ENCODE measurements around the gene KIF1B.

KIF1B gene

DNA sequence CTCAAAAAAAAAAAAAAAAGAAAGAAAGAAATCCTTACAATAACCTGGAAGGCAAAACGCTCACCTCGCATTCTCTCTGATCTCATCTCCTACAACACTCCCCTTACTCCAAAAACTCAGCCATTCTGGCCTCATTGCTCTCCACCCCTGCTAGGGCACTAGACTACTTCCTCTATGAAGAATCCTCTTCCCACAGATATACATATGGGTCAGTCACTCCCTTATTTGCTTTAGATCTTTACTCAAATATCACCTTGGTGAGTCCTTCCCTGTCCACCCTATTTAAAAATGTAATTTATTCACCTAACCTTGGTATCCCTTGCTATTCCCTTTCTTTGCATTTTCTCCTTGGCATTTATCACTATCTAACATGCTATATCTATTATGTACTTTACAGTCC, 24.6 kb upstream of the KIF1B start:
- Histone ChIP-seq H3K4me3 (ENCODE audit: control insufficient read depth in 1 of 7, extremely low read depth in 1 of 7, insufficient read depth in 4 of 7, low read depth in 2 of 7, low read length in 6 of 7) (no peak overlapping the region), H3K36me3 (ENCODE audit: control insufficient read depth in 4 of 4, insufficient read depth in 4 of 4, low read length in 3 of 4) (peaks cover 0 to 2% (median under 1%) of the 10 kb centered on the region in 4 experiments), H3K27me3 (replicated peaks in 2 of 5; ENCODE audit: control insufficient read depth in 4 of 5, insufficient read depth in 5 of 5, low read length in 4 of 5) (no peaks in the 10 kb centered on the region), H3K27ac (ENCODE audit: insufficient read depth in 1 of 2, low read depth in 1 of 2, low read length in 2 of 2, poor library complexity in 1 of 2, severe bottlenecking in 2 of 2) (no peak overlapping the region), H3K4me1 (ENCODE audit: control extremely low read depth in 1 of 4, control insufficient read depth in 4 of 4, insufficient read depth in 4 of 4, low read length in 3 of 4) (no peaks in the 10 kb centered on the region), H3K9me3 (ENCODE audit: control extremely low read depth in 1 of 5, control insufficient read depth in 4 of 5, insufficient read depth in 2 of 5, low read depth in 1 of 5, low read length in 4 of 5) (no peaks in the 10 kb centered on the region)
- 100% methylated on average over 1 of the region's 2 CpGs for WGBS (ENCODE audit: insufficient coverage)
- DNase-seq: no peak
- ChIA-PET CTCF (no interaction called here), POLR2A (no interaction called here)

DNA sequence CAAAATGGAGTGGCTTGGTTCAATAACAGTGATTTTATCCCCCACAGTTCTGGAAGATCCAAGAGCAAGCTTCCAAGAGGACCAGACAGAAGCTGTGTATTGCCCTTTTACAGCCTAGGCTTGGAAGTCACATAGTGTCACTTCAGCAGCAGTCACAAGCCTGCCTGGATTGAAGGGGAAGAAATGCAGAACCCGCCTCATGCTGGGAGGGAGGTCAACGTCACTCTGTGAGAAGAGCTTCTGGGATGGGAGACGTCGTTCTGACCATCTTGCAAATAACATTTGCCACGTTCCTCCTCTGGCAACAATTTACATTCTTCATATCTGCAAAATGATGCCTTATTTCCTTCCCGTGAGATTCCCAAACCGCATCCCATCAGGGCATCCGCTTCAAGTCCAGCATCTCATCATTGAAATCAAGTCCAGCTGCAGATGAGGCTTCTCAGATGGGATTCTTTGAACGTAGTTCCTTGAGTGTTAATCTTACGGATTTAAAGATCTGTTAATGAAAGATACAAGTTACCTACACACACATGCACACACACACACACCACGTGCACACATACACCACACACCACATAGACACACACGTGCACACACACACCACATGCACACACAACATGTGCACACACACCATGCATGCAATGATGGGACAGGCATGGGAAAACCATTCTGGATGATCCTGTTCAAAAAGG, 23.9 kb upstream of the KIF1B start:
- CTCF ChIA-PET: no interaction called here
- no peaks in the 10 kb centered on the region for H3K9me3 ChIP-seq (ENCODE audit: control extremely low read depth in 1 of 5, control insufficient read depth in 4 of 5, insufficient read depth in 2 of 5, low read depth in 1 of 5, low read length in 4 of 5)
- POLR2A ChIA-PET: no interaction called here
- WGBS (ENCODE audit: insufficient coverage): 98% methylated on average over 9 of the region's 12 CpGs
- no peaks in the 10 kb centered on the region for H3K36me3 ChIP-seq (ENCODE audit: control insufficient read depth in 4 of 4, insufficient read depth in 4 of 4, low read length in 3 of 4)
- H3K4me1 ChIP-seq (ENCODE audit: control extremely low read depth in 1 of 4, control insufficient read depth in 4 of 4, insufficient read depth in 4 of 4, low read length in 3 of 4): no peaks in the 10 kb centered on the region
- H3K4me3 ChIP-seq (ENCODE audit: control insufficient read depth in 1 of 7, extremely low read depth in 1 of 7, insufficient read depth in 4 of 7, low read depth in 2 of 7, low read length in 6 of 7): no peak overlapping the region
- H3K27me3 ChIP-seq (replicated peaks in 2 of 5; ENCODE audit: control insufficient read depth in 4 of 5, insufficient read depth in 5 of 5, low read length in 4 of 5): no peaks in the 10 kb centered on the region
- peak in 2 of 3 donors; percentile 28 to 59 for DNase-seq
- H3K27ac ChIP-seq (ENCODE audit: insufficient read depth in 1 of 2, low read depth in 1 of 2, low read length in 2 of 2, poor library complexity in 1 of 2, severe bottlenecking in 2 of 2): no peak overlapping the region

DNA sequence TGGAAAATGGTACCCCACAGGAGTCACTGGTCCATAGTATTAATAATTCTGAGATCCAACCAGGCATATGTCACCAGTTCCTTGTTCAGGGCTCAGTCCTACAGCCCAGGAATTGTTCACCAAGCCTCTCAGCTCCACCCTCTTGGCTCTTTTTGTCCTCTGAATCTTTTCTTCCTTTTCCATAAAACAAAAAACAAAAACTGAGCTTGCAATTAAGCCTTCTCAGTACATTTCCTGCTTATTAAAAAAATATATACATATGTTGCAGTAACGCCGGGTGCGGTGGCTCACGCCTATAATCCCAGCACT, 23.4 kb upstream of the KIF1B start:
- no peak overlapping the region for H3K4me3 ChIP-seq (ENCODE audit: control insufficient read depth in 1 of 7, extremely low read depth in 1 of 7, insufficient read depth in 4 of 7, low read depth in 2 of 7, low read length in 6 of 7)
- no peaks in the 10 kb centered on the region for H3K36me3 ChIP-seq (ENCODE audit: control insufficient read depth in 4 of 4, insufficient read depth in 4 of 4, low read length in 3 of 4)
- no peaks in the 10 kb centered on the region for H3K4me1 ChIP-seq (ENCODE audit: control extremely low read depth in 1 of 4, control insufficient read depth in 4 of 4, insufficient read depth in 4 of 4, low read length in 3 of 4)
- DNase-seq: peak in 2 of 3 donors; percentile 44 to 53
- WGBS (ENCODE audit: insufficient coverage): no CpG with 5 or more reads among the region's 4 CpGs
- CTCF ChIA-PET: no interaction called here
- H3K9me3 ChIP-seq (ENCODE audit: control extremely low read depth in 1 of 5, control insufficient read depth in 4 of 5, insufficient read depth in 2 of 5, low read depth in 1 of 5, low read length in 4 of 5): no peaks in the 10 kb centered on the region
- no peaks in the 10 kb centered on the region for H3K27me3 ChIP-seq (replicated peaks in 2 of 5; ENCODE audit: control insufficient read depth in 4 of 5, insufficient read depth in 5 of 5, low read length in 4 of 5)
- POLR2A ChIA-PET: no interaction called here
- H3K27ac ChIP-seq (ENCODE audit: insufficient read depth in 1 of 2, low read depth in 1 of 2, low read length in 2 of 2, poor library complexity in 1 of 2, severe bottlenecking in 2 of 2): no peak overlapping the region

DNA sequence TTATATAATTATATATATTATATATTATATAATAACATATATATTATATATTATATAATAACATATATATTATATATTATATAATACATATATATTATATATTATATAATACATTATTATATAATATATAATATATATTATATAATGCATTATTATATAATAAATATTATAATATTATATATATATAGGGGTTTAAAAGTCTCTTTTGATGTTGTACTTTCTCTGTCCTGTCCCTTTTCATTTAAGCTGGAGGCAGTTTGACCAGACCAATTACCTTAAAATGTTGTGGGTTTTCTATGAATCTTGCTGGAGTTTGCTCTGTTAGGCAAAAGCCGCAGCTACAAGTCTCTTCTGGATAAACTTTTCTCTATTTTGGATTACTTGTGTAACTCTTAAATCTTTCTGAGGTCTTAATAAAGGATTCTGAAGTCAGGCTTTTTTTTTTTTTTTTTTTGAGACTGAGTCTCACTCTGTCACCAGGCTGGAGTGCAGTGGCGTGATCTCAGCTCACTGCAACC, 22.2 kb upstream of the KIF1B start:
- Histone ChIP-seq H3K9me3 (ENCODE audit: control extremely low read depth in 1 of 5, control insufficient read depth in 4 of 5, insufficient read depth in 2 of 5, low read depth in 1 of 5, low read length in 4 of 5) (no peaks in the 10 kb centered on the region), H3K27me3 (replicated peaks in 2 of 5; ENCODE audit: control insufficient read depth in 4 of 5, insufficient read depth in 5 of 5, low read length in 4 of 5) (no peaks in the 10 kb centered on the region), H3K36me3 (ENCODE audit: control insufficient read depth in 4 of 4, insufficient read depth in 4 of 4, low read length in 3 of 4) (no peaks in the 10 kb centered on the region), H3K4me1 (ENCODE audit: control extremely low read depth in 1 of 4, control insufficient read depth in 4 of 4, insufficient read depth in 4 of 4, low read length in 3 of 4) (no peaks in the 10 kb centered on the region), H3K27ac (ENCODE audit: insufficient read depth in 1 of 2, low read depth in 1 of 2, low read length in 2 of 2, poor library complexity in 1 of 2, severe bottlenecking in 2 of 2) (no peak overlapping the region), H3K4me3 (ENCODE audit: control insufficient read depth in 1 of 7, extremely low read depth in 1 of 7, insufficient read depth in 4 of 7, low read depth in 2 of 7, low read length in 6 of 7) (no peak overlapping the region)
- ChIA-PET CTCF (no interaction called here), POLR2A (no interaction called here)
- peak in 2 of 3 donors; percentile 43 to 59 for DNase-seq
- 100% methylated on average over 1 of the region's 2 CpGs for WGBS (ENCODE audit: insufficient coverage)

DNA sequence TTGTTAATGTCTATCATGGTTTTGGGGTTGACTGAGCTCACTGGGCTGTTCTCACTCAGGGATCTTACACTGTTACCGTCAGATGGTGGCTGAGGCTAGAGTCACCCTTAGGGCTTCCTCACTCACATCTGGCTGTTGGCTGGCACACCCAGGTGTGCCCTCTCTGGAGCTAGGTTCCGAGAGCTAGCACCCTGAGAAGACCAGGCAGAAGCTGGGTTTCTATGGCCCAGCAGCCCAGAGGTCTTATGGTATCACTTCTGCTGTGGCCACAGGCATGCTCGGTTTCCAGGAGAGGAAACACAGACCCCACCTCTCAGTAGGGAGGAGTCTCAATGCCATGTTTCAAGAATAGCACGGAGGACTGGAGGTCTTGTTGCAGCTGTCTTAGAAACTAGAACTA, 20.7 kb upstream of the KIF1B start:
- H3K4me1 ChIP-seq (ENCODE audit: control extremely low read depth in 1 of 4, control insufficient read depth in 4 of 4, insufficient read depth in 4 of 4, low read length in 3 of 4): no peaks in the 10 kb centered on the region
- CTCF ChIA-PET: interaction anchor here (1.3 kb wide), 1 partner anchor 20 kb away, joined by 8 read pairs; the partner anchor contains the start of gene KIF1B
- H3K27me3 ChIP-seq (replicated peaks in 2 of 5; ENCODE audit: control insufficient read depth in 4 of 5, insufficient read depth in 5 of 5, low read length in 4 of 5): no peaks in the 10 kb centered on the region
- no peak overlapping the region for H3K27ac ChIP-seq (ENCODE audit: insufficient read depth in 1 of 2, low read depth in 1 of 2, low read length in 2 of 2, poor library complexity in 1 of 2, severe bottlenecking in 2 of 2)
- no peak overlapping the region for H3K4me3 ChIP-seq (ENCODE audit: control insufficient read depth in 1 of 7, extremely low read depth in 1 of 7, insufficient read depth in 4 of 7, low read depth in 2 of 7, low read length in 6 of 7)
- no peaks in the 10 kb centered on the region for H3K36me3 ChIP-seq (ENCODE audit: control insufficient read depth in 4 of 4, insufficient read depth in 4 of 4, low read length in 3 of 4)
- 70% methylated on average over 4 of the region's 4 CpGs for WGBS (ENCODE audit: insufficient coverage)
- no peaks in the 10 kb centered on the region for H3K9me3 ChIP-seq (ENCODE audit: control extremely low read depth in 1 of 5, control insufficient read depth in 4 of 5, insufficient read depth in 2 of 5, low read depth in 1 of 5, low read length in 4 of 5)
- POLR2A ChIA-PET: no interaction called here
- DNase-seq: peak in 1 of 3 donors; percentile 15

DNA sequence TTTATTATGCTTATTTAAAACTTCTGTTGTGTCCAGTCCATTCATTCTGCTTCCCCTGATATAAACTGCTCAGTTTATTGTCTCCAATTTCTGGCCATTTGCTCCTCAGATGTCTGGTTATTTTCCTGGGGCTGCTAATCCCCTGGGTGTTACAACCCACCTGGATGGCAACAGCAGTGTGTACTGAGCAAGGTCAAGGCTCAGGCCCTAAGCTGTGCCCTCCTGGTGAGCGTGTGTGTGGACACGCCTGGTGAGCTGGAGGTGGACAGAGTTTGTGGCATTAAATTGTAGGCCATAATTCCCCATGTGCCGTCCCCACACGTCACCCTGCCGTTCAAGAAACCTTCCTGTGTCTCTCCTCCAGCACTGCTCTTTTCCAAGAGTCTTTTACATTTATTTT, 18.1 kb upstream of the KIF1B start:
- ChIA-PET POLR2A (no interaction called here), CTCF (interaction anchor here (0.9 kb wide), 1 partner anchor 381 kb away, joined by 3 read pairs; no protein-coding TSS in a partner anchor)
- WGBS (ENCODE audit: insufficient coverage): 100% methylated on average over 1 of the region's 5 CpGs
- no peaks in the 10 kb centered on the region for H3K36me3 ChIP-seq (ENCODE audit: control insufficient read depth in 4 of 4, insufficient read depth in 4 of 4, low read length in 3 of 4)
- H3K4me3 ChIP-seq (ENCODE audit: control insufficient read depth in 1 of 7, extremely low read depth in 1 of 7, insufficient read depth in 4 of 7, low read depth in 2 of 7, low read length in 6 of 7): no peak overlapping the region
- H3K4me1 ChIP-seq (ENCODE audit: control extremely low read depth in 1 of 4, control insufficient read depth in 4 of 4, insufficient read depth in 4 of 4, low read length in 3 of 4): no peaks in the 10 kb centered on the region
- H3K9me3 ChIP-seq (ENCODE audit: control extremely low read depth in 1 of 5, control insufficient read depth in 4 of 5, insufficient read depth in 2 of 5, low read depth in 1 of 5, low read length in 4 of 5): no peaks in the 10 kb centered on the region
- H3K27me3 ChIP-seq (replicated peaks in 2 of 5; ENCODE audit: control insufficient read depth in 4 of 5, insufficient read depth in 5 of 5, low read length in 4 of 5): no peaks in the 10 kb centered on the region
- no peak for DNase-seq
- no peak overlapping the region for H3K27ac ChIP-seq (ENCODE audit: insufficient read depth in 1 of 2, low read depth in 1 of 2, low read length in 2 of 2, poor library complexity in 1 of 2, severe bottlenecking in 2 of 2)

DNA sequence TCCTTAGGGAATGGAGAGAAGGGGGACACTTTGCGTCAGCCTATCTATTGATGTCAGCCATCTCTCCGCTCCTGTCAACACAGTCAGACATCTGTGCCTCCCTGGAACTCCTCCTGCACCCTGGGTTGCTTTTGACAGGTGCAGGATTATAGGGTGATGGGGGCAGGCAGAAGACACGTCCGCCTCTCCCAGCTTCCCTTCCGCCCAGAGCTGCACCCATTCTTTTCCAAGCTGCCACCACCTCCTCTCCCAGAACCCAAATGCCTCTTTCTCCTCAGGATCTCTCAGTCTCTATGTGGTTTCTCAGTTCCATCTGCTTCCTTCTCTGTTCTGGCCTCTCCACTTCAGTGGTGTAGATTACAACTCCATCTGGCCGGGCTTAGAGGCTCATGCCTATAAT, 17.1 kb upstream of the KIF1B start:
- WGBS (ENCODE audit: insufficient coverage): 90% methylated on average over 3 of the region's 6 CpGs
- ChIA-PET CTCF (no interaction called here), POLR2A (no interaction called here)
- no peaks in the 10 kb centered on the region for H3K36me3 ChIP-seq (ENCODE audit: control insufficient read depth in 4 of 4, insufficient read depth in 4 of 4, low read length in 3 of 4)
- H3K27me3 ChIP-seq (replicated peaks in 2 of 5; ENCODE audit: control insufficient read depth in 4 of 5, insufficient read depth in 5 of 5, low read length in 4 of 5): no peaks in the 10 kb centered on the region
- H3K4me1 ChIP-seq (ENCODE audit: control extremely low read depth in 1 of 4, control insufficient read depth in 4 of 4, insufficient read depth in 4 of 4, low read length in 3 of 4): peaks cover 0 to 2% (median 0%) of the 10 kb centered on the region in 4 experiments
- H3K27ac ChIP-seq (ENCODE audit: insufficient read depth in 1 of 2, low read depth in 1 of 2, low read length in 2 of 2, poor library complexity in 1 of 2, severe bottlenecking in 2 of 2): no peak overlapping the region
- no peak overlapping the region for H3K4me3 ChIP-seq (ENCODE audit: control insufficient read depth in 1 of 7, extremely low read depth in 1 of 7, insufficient read depth in 4 of 7, low read depth in 2 of 7, low read length in 6 of 7)
- peak in 1 of 3 donors; percentile 11 for DNase-seq
- H3K9me3 ChIP-seq (ENCODE audit: control extremely low read depth in 1 of 5, control insufficient read depth in 4 of 5, insufficient read depth in 2 of 5, low read depth in 1 of 5, low read length in 4 of 5): no peaks in the 10 kb centered on the region
